Panc1 (cell line): Measurements from ENCODE around the gene CLEC12A. TPM values are rescaled to one million over a fixed set of nuclear protein-coding genes. Genes with fewer than 3 reads are reported as not detected.

ENCODE experiments used
- ATAC-seq: fragments of 200-7000 bp; cut with Tn5 transposase; 2 replicates; pipeline ENCODE4 v1.9.1; 2020; ENCODE audit warnings: mild to moderate bottlenecking, moderate library complexity
- BruUV-seq: library from RNA; stranded (reverse); fragments of 400-500 nt; replicated peaks from 2 replicates; lab custom pipeline; 2021; lab: Mats Ljungman, UMichigan
- CTCF ChIA-PET: fragments of 300-600 bp; sonication (Branson Sonifier 250); formaldehyde crosslinking; loops from one replicate; lab custom pipeline; 2022; ENCODE audit warnings: antibody characterized with exemption; lab: Charles Lee
- POLR2A ChIA-PET: fragments of 300-600 bp; sonication (Branson Sonifier 250); formaldehyde crosslinking; loops from one replicate; lab custom pipeline; 2022; ENCODE audit warnings: antibody characterized with exemption; lab: Charles Lee
- DNase-seq: peaks from one replicate; pipeline ENCODE4 v3.0.0-alpha.2; 2010; ENCODE audit warnings: low read depth, low spot score
- H3K27ac ChIP-seq: 2 replicates; pipeline ENCODE4 v1.5.1; 2011; ENCODE audit warnings: mild to moderate bottlenecking, low read length, inconsistent platforms
- H3K27me3 ChIP-seq: fragments of 200-500 bp; sonication (Bioruptor generic); 2 replicates; pipeline ENCODE4 v1.6.0; 2014; ENCODE audit warnings: low read length, inconsistent platforms; ENCODE audit not compliant: control insufficient read depth, insufficient read depth
- H3K36me3 ChIP-seq: fragments of 200-500 bp; sonication (Bioruptor generic); 2 replicates; pipeline ENCODE4 v1.5.1; 2014; ENCODE audit warnings: inconsistent platforms, mild to moderate bottlenecking, low read length, moderate library complexity; ENCODE audit not compliant: control insufficient read depth, insufficient read depth
- H3K4me1 ChIP-seq: 2 replicates; pipeline ENCODE4 v1.5.1; 2011; ENCODE audit warnings: inconsistent platforms, mild to moderate bottlenecking, low read length, moderate library complexity; ENCODE audit not compliant: control insufficient read depth, insufficient read depth
- H3K4me3 ChIP-seq, 2 experiments: 2 replicates each; pipeline ENCODE4 v1.5.1; 2011 to 2012; ENCODE audit warnings: low read depth in 2 of 2, low read length in 2 of 2, mild to moderate bottlenecking in 2 of 2, inconsistent platforms in 1 of 2, moderate library complexity in 1 of 2
- H3K9me3 ChIP-seq: fragments of 200-500 bp; sonication (Bioruptor generic); 2 replicates; pipeline ENCODE4 v1.5.1; 2014; ENCODE audit warnings: low read depth, mild to moderate bottlenecking, inconsistent platforms, low read length, moderate library complexity; ENCODE audit not compliant: control insufficient read depth, insufficient read depth
- POLR2AphosphoS5 ChIP-seq: IDR thresholded peaks from 2 replicates; pipeline ENCODE4 v1.6.1; 2012; ENCODE audit warnings: mild to moderate bottlenecking, low read depth, low read length, moderate library complexity
- SIN3A ChIP-seq: IDR thresholded peaks from 2 replicates; pipeline ENCODE4 v1.6.1; 2012; ENCODE audit warnings: low read depth, mild to moderate bottlenecking, low read length, moderate library complexity, borderline replicate concordance; ENCODE audit not compliant: insufficient read depth
- TCF7L2 ChIP-seq: IDR thresholded peaks from 2 replicates; pipeline ENCODE4 v1.6.1; 2011; ENCODE audit warnings: mild to moderate bottlenecking, low read depth, low read length, inconsistent platforms
- in situ Hi-C: cut with HindIII; loops from 2 replicates; pipeline ENCODE4 v1.10.0; 2016; ENCODE audit warnings: low sequenced_read_pairs, low pct_unique_long_range_greater_than_20kb
- intact Hi-C: fragments of 100-400 bp; cut with micrococcal nuclease; formaldehyde crosslinking; loops from one replicate; pipeline ENCODE4 v1.10.0; 2022; ENCODE audit not compliant: unreplicated experiment
- total RNA-seq: library from RNA; stranded (reverse); gene quantifications from one replicate; pipeline ENCODE4 v1.2.1, GENCODE V29; 2021; ENCODE audit not compliant: unreplicated experiment
- TF ChIP-seq, protein P1 (sequence below): fragments of 450-650 bp; IDR thresholded peaks from 2 replicates; pipeline ENCODE4 v1.5.1; 2017; ENCODE audit warnings: mild to moderate bottlenecking
- TF ChIP-seq, protein P2 (sequence below), 2 experiments: IDR thresholded peaks; 2 replicates each; pipeline ENCODE4 v1.6.1; 2011 to 2012; ENCODE audit warnings: low read depth in 2 of 2, control low read depth in 1 of 2, low read length in 1 of 2, mild to moderate bottlenecking in 1 of 2, moderate library complexity in 1 of 2; ENCODE audit not compliant: insufficient read depth in 1 of 2

CLEC12A gene
- total RNA-seq, 1 experiment from 2014 or later, result not detected

DNA sequence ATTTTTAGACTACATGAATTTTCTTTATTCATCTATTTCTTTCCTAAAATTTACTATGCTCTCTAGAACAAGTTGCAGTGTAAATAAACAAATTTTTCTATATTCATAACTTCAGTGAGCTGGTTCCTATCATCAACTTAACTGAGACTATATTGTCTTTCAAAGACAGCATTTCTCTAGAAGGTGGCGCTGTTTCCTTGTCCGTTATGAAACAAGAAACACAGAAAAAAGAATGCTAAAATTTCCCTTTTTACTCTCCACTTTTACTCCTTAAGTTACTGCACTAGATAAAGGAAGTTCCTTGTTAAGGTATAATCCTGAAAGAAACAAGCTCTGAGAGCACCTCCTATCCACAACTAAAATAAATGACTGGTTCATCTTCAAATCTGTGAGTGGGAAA is 30.8 kb upstream of the CLEC12A start:
- ChIA-PET CTCF (interaction anchor here (0.7 kb wide), 1 partner anchor 70 kb away, joined by 3 read pairs; no protein-coding TSS in a partner anchor), POLR2A (no interaction called here)
- in situ Hi-C loops (no loop called here), intact Hi-C loops (no loop called here)
- H3K4me1 ChIP-seq, result no peaks in the 10 kb centered on the region
- TF ChIP-seq, protein P1, sequence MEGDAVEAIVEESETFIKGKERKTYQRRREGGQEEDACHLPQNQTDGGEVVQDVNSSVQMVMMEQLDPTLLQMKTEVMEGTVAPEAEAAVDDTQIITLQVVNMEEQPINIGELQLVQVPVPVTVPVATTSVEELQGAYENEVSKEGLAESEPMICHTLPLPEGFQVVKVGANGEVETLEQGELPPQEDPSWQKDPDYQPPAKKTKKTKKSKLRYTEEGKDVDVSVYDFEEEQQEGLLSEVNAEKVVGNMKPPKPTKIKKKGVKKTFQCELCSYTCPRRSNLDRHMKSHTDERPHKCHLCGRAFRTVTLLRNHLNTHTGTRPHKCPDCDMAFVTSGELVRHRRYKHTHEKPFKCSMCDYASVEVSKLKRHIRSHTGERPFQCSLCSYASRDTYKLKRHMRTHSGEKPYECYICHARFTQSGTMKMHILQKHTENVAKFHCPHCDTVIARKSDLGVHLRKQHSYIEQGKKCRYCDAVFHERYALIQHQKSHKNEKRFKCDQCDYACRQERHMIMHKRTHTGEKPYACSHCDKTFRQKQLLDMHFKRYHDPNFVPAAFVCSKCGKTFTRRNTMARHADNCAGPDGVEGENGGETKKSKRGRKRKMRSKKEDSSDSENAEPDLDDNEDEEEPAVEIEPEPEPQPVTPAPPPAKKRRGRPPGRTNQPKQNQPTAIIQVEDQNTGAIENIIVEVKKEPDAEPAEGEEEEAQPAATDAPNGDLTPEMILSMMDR, result peak; percentile 27; the same call in 1 of the 2 replicates
- TF ChIP-seq SIN3A, result no peak
- TF ChIP-seq POLR2AphosphoS5, result no peak
- no peak for TF ChIP-seq TCF7L2
- TF ChIP-seq, protein P2, sequence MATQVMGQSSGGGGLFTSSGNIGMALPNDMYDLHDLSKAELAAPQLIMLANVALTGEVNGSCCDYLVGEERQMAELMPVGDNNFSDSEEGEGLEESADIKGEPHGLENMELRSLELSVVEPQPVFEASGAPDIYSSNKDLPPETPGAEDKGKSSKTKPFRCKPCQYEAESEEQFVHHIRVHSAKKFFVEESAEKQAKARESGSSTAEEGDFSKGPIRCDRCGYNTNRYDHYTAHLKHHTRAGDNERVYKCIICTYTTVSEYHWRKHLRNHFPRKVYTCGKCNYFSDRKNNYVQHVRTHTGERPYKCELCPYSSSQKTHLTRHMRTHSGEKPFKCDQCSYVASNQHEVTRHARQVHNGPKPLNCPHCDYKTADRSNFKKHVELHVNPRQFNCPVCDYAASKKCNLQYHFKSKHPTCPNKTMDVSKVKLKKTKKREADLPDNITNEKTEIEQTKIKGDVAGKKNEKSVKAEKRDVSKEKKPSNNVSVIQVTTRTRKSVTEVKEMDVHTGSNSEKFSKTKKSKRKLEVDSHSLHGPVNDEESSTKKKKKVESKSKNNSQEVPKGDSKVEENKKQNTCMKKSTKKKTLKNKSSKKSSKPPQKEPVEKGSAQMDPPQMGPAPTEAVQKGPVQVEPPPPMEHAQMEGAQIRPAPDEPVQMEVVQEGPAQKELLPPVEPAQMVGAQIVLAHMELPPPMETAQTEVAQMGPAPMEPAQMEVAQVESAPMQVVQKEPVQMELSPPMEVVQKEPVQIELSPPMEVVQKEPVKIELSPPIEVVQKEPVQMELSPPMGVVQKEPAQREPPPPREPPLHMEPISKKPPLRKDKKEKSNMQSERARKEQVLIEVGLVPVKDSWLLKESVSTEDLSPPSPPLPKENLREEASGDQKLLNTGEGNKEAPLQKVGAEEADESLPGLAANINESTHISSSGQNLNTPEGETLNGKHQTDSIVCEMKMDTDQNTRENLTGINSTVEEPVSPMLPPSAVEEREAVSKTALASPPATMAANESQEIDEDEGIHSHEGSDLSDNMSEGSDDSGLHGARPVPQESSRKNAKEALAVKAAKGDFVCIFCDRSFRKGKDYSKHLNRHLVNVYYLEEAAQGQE (IDR thresholded peaks at IDR 0.05; ENCODE audit: insufficient read depth in 1 of 2, low read depth in 2 of 2, low read length in 1 of 2), result no peak
- H3K36me3 ChIP-seq, result no peaks in the 10 kb centered on the region
- DNase-seq, result no peak
- no peak overlapping the region for H3K27ac ChIP-seq
- no peak overlapping the region for H3K4me3 ChIP-seq
- BruUV-seq, result no TSS peak
- H3K9me3 ChIP-seq, result no peaks in the 10 kb centered on the region
- H3K27me3 ChIP-seq, result no peaks in the 10 kb centered on the region
- ATAC-seq, result no peak

DNA sequence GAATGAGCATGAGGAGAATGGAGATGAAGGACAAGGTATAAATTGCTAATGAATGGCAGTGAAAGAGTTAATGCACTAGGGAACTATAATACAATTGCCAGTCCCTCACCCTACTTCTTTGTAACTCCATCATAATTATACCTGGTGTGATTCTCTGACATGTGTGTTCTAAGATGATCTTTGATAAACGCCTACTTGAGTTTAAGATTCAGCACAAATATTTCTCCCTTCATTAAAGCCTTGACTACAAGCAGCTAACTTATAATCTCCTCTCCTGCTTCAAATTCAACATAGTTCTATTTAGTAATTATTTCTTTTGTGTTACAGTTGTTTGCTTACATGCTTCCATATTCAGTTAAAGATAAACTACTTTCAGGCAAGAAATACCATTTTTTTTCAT is 29.4 kb upstream of the CLEC12A start:
- no peak for DNase-seq
- Histone ChIP-seq H3K27me3 (no peaks in the 10 kb centered on the region), H3K27ac (no peak overlapping the region), H3K4me3 (no peak overlapping the region), H3K4me1 (no peaks in the 10 kb centered on the region), H3K36me3 (no peaks in the 10 kb centered on the region), H3K9me3 (no peaks in the 10 kb centered on the region)
- ChIA-PET CTCF (interaction anchor here (0.7 kb wide), 1 partner anchor 162 kb away, joined by 3 read pairs; no protein-coding TSS in a partner anchor), POLR2A (no interaction called here)
- in situ Hi-C loops, result no loop called here
- intact Hi-C loops, result no loop called here
- no peak for TF ChIP-seq POLR2AphosphoS5
- TF ChIP-seq, protein P1, result no peak
- no TSS peak for BruUV-seq
- no peak for ATAC-seq
